ENCODE results near the gene HSPA4L.

The HSPA4L gene

DNA sequence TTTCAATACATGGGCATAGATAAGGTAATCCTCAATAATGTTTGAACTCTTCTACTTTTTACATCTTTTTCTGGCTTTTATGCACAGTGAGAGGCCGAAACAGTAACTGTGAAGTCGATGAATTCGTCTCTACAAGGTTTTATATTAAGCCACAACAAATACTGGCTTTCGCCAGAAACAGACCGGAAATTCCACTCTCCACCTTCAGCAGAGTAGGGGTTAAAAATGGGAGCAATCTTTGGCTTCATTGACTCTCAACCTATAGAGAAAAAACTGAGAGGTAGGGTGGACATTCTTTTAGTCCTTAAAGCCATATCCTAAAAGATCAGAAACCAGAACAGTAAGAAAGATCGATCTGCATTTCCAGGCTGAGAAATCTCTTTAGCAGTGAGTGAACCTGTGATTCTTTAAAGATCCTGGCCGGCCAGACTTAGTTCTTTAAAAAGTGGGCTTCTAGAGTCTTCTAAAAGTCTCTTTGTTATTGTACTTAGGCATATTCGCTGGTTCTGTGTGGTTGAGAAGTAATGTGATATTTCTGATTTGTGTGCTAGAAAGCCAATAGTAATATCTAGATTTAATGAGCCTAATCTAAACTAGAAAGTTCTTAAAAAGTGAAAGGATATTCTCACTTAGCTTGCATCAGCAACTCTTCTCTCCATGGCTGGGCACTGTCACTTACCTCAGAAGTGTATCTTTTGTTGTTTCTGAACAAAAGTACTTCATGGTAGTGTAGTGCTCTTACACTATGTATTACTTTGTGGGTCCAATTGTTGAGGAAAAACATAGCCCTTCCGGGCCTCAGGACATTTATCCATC is 2.0 kb downstream of the HSPA4L start:
- no peak for DNase-seq

DNA sequence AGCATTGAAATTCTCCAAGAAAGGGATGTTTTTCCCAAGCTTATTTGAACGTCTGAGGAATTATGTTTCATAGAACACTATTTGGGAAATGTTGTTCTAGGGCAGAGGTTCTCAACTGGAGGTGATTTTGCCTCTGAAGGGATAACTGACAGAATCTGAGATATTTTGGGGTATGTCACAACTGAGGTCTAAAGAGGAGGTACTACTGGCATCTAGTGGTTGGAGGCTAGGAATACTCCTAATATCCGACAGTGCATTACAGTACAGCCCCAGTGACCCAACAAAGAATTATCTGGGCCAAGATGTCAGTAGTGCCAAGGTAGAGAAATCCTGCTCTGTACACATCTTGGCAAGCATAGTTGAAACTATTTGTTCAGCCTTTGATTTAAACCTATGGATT is 6.4 kb downstream of the HSPA4L start:
- DNase-seq, result no peak

DNA sequence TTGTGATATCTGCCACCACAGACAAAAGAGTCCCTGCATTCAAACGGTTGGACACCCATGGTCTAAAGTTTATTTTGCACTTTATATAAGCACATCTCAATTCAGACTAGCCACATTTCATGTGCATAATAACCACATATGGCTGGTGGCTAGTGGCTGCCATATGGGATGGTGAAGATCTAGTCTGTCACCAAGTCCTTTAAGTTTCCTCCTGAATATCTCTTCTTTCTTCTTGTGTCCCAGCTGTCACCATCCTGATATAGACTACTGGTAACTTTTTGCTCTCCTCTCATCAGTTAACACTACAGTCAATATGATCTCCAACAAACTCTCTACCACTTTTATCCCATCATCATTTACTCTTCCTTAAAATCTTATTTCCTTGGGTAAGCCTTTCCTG is 9.3 kb downstream of the HSPA4L start:
- DNase-seq, result no peak

DNA sequence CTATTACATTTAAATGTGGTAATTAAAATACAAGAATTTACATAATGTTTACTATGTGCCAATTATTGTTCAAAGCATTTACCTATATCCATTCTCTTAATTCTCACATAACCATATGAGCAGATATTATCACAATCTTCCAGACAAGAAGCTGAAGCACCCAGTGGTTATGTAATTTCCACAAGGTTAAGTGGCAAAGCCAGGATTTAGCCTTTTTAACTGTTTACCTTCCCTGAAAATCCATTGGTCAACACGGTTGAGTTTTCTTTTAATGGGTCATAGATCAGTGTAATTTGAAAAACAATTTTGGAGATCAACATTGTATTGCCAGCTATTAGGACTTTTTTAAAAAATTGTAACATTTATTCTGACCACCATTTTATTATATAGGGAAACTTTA is 11.4 kb downstream of the HSPA4L start:
- DNase-seq, result no peak

DNA sequence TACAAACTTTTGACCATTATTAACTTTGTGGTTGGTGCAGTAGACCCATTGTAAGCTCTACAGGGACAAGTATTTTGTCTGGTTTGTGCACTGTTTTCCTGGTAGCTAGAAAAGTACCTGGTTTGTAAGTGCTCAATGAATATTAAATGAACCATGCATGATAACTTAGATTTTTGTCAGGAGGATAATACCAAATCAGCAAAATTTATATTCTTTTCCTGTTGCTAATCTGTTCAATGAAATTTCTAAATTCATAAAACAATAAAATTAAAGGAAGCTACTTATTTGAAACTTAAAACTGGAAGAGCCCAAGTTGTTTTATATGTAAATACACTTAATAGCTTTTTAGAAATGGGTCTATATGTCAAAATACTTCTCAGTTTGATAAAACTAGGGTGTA is 17.6 kb downstream of the HSPA4L start:
- DNase-seq, result no peak

DNA sequence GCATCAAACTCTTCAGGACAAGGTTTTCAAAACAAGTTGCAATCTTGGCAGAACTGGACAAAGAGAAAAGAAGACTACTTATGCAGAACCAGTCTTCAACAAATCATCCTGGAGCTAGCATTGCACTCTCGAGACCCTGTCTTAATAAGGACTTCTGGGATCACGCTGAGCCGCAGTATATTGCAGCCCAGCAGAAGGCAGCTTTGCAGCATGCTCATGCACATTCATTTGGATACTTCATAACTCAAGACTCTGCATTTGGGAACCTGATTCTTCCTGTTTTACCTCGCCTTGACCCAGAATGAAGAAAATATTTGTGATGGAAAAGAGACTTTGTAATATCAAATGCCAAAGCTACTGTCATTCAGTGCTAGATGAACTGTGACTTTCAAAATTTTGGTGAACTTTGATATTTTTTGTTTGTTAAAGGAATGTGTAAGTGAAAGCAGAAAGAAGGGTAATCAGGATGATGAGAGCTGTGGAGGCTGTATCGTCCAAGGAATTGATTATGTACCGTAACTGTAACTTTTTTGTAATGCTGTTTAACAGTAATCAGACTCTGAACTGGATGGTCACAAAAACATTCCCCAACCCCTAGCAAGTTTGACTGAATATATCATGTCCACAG is 27.2 kb downstream of the HSPA4L start:
- no peak for DNase-seq

DNA sequence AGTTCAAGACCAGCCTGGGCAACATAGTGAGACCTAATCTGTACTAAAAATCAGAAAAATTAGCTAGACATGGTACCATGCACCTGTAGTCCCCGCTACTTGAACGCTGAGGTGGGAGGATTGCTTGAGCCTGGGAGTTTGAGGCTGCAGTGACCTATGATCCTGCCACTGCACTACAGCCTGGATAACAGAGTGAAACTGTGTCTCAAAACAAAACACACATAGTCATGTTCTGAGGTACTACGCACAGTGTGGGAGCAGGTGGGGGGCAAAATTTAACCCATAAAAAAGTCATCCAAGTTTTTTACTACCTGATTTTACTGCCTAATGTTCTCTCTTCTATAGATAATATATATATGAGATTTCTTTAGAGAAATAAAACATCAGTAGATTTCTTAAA is 28.4 kb downstream of the HSPA4L start:
- no peak for DNase-seq

DNA sequence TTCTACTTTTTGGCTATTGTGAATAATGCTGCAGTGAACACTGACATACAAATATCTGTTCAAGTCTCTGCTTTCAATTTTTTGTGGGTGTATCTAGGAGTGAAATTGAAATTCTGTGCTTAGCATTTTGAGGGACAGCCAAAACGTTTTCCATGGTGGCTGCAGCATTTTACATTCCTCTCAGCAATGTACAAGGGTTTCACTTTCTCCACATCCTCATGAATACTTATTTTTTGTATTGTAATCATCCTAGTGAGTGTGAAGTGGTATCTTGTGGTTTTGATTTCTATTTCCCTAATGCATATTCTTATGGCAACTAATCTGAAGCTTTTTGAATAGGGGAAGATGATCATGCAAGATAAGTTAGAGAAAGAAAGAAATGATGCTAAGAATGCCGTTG is 40.3 kb downstream of the HSPA4L start:
- DNase-seq, result no peak

DNA sequence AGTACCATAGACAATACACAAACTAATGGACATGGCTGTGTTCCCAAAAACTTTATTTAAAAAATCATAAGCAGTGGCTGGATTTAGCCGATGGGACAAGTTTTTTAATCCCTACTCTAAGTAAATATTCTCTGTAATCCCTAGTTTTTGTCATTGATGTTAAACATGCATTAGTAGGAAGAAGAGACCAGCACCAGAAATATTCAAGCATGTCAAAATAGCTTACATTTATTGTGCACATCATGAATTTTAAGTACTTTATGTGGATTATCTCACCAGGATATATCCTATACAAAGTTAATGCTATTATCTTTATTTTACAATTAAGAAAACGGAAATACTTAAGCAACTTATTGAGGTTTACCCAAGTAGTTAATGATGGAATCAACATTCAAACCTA is 46.0 kb downstream of the HSPA4L start:
- DNase-seq, result no peak

DNA sequence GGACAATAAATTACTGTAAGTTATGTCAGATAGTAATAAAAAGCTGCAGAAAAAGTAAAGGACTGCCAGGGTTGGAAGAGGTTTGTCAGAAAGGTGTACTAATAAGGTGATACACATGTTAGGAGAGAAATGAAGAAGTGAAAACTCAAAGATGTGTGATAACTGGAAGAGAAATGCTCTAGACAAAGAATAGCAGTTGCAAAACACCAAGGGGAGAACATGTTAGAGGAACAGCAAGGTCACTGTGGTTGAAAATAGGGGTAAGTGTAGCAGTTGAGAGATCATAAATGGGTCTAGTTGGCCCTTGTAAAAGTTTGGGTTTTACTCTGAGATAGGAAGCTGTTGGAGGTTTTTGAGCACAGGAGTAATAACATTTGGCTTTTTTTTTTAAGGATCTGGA is 46.9 kb downstream of the HSPA4L start:
- no peak for DNase-seq

DNA sequence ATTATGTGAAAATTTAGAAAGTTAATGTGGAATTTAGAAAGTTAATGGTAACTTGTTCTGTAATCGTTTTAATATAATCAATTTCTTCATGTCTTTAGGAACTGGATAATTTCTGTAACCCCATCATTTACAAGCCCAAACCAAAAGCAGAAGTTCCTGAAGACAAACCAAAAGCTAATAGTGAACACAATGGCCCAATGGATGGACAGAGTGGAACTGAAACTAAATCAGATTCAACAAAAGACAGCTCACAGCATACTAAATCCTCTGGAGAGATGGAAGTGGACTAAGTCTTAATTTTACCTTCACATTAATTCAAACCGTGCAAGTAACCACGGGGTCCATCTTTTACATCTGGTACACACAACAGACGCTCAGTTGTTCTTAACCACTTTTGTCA is 50.5 kb downstream of the HSPA4L start:
- DNase-seq, result no peak

DNA sequence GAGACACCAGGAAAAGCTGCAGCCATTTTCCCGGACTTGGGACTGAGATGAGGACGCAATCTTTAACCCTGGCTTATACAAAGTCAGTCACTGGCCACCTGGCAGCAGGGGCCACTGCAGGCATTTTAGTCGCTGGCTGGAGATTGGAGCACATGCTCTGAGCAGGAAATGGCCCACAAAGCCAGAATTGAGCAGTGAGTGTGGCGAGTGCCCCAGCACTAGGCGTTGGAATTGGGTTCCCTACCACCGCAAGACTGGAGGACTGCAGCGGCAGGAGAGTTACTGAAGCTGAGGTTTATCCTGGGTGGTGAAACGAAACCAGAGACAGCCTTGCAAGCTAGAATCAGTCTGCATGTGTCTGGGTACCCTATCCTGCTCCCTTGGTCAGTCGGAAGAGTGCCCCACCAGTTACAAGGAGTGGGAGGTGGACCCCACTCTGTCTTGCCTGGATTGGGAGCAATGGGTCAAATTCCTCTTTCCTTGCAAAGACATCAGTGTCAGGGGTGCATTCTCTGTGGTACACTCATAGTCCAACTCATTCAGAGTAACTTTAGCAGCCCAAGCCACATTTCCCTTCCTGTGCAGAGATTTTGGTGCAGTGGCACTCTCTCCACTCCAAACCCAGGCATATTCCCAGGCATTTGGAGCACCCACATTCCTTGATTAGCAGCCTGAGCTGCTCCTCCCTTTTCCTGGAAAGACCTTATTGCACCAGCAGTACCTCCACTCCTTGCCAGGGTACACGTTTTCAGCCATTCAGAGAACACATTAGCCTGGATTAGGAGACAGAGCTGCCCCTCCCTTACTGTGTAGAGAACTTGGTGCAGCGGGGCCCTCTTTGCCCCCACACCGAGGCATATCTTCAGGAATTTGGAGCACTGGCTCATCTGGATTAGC is 61.8 kb downstream of the HSPA4L start:
- DNase-seq, result no peak

DNA sequence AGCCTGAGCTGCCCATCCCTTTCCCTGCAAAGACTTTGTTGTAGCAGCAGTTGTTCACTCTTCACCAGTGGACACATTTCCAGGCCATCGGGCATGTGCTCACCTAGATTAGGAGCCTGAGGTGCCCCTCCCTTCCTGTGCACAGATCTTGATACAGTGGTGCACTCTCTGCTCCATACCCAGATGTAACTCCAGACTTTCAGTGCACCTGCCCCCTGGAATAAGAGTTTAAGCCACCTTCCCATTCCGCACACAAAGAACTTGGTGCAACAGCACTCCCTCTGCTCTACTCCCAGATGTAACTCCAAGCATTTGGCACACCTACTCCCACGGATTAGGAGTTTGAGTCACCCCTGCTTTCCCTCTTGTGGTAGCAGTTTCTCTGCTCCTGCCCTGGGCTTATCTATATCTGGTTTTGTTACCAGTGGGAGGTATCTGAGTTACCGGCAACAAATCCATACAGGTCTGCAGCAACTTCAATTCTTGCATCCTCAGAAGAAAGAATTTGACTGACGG is 62.5 kb downstream of the HSPA4L start:
- DNase-seq, result no peak

DNA sequence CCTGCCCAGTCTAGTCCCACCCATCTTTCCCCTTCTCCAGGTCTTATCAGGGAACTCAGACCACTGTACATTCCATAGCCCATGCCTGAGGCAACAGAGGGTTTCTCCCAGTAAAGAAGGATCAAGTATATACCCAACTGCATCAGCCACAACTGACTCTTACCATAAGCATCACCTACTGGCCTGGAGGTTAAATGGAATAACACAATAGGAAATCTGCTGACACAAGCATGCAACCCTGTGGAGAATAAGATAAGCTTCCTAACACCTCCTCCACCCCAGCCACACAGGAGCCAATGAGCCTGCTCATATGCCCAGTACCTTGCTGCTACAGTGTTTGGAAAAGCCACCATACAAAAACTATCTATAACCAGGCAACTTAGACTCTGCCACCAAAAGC is 63.9 kb downstream of the HSPA4L start:
- DNase-seq, result no peak

DNA sequence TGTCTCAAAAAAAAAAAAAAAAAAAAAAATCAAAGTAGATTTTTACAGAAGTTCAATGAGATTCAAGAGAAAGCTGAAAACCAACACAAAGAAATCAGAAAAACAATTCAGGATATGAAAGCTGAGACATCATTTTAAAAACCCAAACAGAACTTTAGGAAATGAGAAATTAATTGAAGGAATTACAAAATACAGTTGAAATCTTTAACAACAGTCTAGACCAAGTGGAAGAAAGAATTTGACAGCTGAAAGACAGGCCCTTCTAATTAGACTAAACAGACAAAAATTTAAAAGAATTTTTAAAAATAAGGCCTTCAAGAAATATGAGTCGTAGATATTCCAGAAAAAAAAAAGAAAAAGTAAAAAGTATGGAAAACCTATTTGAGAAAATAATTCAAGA is 64.6 kb downstream of the HSPA4L start:
- no peak for DNase-seq

DNA sequence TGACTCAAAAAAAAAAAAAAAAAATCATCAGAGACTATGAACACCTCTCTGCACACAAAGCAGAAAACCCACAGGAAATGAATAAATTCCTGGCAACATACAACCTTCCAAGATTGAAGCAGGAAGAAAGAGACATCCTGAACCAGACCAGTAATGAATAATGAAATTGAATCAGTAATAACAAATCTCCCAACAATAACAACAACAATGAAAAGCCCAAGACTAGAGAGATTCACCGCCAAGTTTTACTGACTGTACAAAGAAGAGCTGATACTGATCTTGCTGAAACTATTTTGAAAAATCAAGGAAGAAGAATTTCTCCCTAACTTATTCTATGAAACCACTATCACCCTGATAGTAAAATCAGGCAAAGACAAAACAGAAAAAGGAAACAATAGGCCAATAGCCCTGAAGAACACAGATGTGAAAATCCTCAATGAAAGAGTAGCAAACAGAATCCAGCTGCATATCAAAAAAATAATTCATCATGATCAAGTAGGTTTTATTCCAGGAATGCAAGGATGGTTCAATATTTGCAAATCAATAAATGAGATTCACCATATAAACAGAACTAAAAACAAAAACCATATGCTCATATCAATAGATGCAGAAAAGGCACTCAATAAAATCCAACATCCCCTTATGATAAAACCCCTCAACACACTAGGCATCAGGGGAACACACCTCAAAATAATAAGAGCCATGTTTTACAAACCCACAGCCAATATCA is 67.5 kb downstream of the HSPA4L start:
- DNase-seq, result no peak

DNA sequence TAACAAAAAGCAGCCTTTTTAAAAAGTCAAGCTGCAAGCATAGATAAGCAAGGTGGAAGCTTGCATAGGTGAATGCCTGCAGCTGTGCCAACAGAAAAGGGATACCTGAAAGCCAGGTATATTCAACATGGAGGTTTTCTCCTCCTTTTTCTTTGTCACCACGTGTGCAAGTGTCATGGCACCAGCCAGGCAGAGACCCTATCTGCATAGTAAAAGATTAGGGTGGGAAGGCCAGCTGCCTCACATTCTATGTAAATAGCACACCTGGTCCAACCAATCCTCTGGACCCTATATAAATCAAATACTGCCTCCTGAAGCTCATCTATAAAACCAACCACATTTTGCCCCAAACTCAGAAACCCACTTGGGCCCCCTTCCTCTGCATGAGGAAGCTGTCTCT is 70.5 kb downstream of the HSPA4L start:
- no peak for DNase-seq

DNA sequence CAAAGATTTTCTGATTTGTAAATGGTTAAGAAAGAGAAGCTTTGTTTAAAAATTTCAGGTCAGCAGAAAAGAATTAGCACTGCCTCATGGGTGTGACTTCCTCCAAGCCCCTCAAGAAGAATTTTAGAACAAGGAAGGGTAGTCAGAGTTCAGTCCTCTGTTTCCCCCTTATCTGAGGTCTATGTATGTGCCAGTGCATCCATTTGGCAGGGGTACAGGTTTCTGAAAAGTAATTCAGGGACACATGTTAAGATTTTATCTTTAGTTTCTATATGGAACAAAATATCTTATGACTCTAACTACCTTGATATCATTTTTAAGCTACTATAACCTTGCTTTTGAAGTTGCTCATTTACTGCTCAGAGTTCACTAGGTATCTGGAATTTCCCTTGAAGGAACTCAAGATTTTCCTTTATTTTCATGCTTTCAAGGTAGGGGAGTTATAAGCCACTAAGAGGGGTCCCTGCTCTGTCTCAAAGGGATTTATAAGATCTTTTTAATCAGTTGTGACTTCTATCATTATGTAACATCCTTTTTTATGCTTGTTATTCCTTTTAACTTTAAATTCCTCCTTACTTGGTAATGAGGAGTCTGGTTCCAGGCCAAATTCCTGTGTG is 74.2 kb downstream of the HSPA4L start:
- no peak for DNase-seq

DNA sequence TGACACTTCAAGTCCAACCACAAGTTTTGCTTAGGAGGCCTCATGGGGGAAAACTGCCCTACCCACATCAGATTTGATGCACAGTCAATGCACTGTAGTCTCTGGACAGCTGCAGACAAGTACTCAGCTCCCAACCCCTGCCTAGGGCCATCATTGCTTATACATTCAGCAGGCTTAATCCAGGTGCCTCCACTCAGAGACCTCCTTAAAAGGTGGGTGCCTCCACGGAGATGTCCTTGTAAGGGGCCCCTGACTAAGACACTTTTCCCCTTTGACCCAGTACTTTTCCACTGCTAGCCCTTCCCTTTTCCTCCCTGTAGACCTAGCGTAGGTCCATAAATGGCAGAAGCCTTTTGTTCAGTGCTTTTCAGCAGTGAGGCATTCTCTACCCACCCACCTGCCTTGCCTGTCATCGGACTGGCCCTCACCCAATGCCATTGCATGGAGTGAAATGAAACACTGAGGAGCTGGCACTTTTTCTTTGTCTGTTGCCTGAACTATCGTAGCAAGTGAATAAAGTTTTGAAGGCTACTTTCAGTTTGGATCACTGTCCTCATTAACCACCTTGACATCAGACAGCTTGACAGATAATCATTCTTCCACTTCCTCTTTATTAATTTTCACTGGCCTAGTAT is 74.8 kb downstream of the HSPA4L start:
- DNase-seq, result no peak

DNA sequence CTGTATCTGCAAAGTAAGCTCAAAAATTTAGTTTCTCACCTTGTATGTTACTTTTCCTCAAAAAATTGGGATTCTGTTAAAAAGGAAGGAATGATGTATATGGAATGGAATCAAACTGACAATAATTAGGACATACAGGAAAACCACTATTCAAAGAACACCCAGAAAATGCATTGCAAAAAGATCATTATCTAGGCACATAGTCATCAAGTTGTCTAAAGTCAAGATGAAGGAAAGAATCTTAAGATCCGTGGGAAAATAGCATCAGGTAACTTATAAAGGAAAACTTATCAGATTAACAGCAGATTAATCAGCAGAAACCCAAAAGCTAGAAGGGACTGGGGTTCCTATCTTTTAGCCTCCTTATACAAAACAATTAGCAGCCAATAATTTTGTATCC is 75.5 kb downstream of the HSPA4L start:
- no peak for DNase-seq

All from amygdala (tissue), 56 donors.